ENCODE results near the gene PLXNB1.

The PLXNB1 gene

GRCh38 chr3:48422681-48423080, 7.2 kb downstream of the PLXNB1 start:
- DNase-seq (ENCODE audit: low spot score) = no peak
- no peak for TF ChIP-seq CTCF (IDR thresholded peaks at IDR 0.05; ENCODE audit: extremely low read depth, missing control alignments)

- DNase-seq (ENCODE audit: low spot score) = peak; percentile 39
- no peak for TF ChIP-seq CTCF (IDR thresholded peaks at IDR 0.05; ENCODE audit: extremely low read depth, missing control alignments)
Observed at GRCh38 chr3:48422272-48422671, 7.6 kb downstream of the PLXNB1 start.

DNA sequence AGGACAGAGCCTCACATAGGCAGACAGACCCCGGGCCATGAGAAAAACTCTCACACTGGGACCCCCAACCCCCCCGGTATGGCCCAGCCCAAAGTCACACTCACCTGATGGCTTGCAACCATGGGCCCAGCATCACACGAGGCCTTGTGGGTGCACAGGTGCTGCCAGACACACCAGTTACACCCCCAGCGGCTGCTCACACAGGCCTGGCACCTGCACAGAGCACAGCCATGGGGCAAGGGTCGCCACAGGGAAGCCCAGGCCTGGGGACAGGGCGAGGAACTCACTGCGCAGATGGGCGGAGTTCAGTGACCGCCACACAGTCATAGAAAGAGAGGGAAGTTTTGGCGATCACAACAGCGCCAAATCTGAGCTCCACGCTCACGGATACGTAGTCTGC, 9.3 kb downstream of the PLXNB1 start:
- TF ChIP-seq CTCF (IDR thresholded peaks at IDR 0.05; ENCODE audit: extremely low read depth, missing control alignments) = no peak
- DNase-seq (ENCODE audit: low spot score) = no peak

DNA sequence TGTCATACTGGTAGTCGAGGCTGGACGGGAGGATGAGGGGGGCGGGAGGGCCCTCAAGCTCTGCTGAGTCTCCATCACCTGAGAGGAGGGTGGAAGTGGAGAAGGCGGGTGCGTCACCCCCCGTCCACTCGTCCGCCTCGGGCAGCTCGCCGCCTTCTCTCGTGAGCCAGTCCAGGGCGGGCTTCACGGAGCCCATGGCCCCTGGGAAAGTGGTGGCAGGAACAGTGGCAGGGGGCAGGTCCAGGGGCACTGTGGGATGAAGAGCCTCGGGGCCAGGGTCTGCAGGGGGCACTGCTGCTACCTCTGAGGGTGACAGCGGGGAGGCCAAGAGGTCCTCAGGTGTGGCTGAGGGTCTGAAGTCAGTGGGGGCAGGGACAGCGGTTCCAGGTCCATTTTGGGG, 10.3 kb downstream of the PLXNB1 start:
- TF ChIP-seq CTCF (IDR thresholded peaks at IDR 0.05; ENCODE audit: extremely low read depth, missing control alignments) = no peak
- DNase-seq (ENCODE audit: low spot score) = no peak

- DNase-seq (ENCODE audit: low spot score) = no peak
- TF ChIP-seq CTCF (IDR thresholded peaks at IDR 0.05; ENCODE audit: extremely low read depth, missing control alignments) = no peak
Observed at GRCh38 chr3:48419149-48419548, 10.7 kb downstream of the PLXNB1 start.

DNA sequence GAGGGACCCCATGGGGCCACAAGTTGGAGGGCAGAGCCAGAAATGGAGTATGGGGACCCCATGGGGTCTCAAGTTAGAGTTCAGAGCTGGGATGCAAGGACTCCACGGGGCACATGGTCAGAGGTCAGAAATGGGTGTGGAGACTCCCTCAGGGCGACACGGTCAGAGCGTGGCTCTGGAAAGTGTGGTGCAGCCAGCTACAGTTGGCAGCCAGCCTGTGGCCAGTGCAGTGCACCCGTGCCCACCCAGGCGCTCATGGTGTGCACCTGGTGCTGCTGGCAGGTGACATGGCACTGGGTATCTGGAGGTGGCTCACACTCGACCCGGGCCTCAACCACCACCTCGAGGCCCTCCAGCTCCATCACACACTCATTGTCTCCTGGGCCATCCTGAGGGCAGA, 11.2 kb downstream of the PLXNB1 start:
- peak; percentile 14 for DNase-seq (ENCODE audit: low spot score)
- TF ChIP-seq CTCF (IDR thresholded peaks at IDR 0.05; ENCODE audit: extremely low read depth, missing control alignments) = no peak

- TF ChIP-seq CTCF (IDR thresholded peaks at IDR 0.05; ENCODE audit: extremely low read depth, missing control alignments) = no peak
- no peak for DNase-seq (ENCODE audit: low spot score)
Observed at GRCh38 chr3:48418140-48418539, 11.7 kb downstream of the PLXNB1 start.

Measured in GM20000 (cell line).